ENCODE results near the gene HESX1. TPM values are rescaled to one million over a fixed set of nuclear protein-coding genes. Genes with fewer than 3 reads are reported as not detected.

Gene HESX1
- total and polyA plus RNA-seq, 2 of the 13 experiments (the other 11 are each of a cell fraction or from before 2014, with no cell fraction given), result 0.57 to 0.75 TPM

- TF ChIP-seq AGO2 (optimal IDR thresholded peaks at IDR 0.05; ENCODE audit: low read depth, low read length) (no peak), ZNF326 (CRISPR knock-in tag; IDR thresholded peaks at IDR 0.05; ENCODE audit: borderline replicate concordance) (no peak), GATAD2A (CRISPR knock-in tag; IDR thresholded peaks at IDR 0.05) (0 out of 2 replicates have a peak, but pooled peaks have one; percentile 10), ZNF180 (CRISPR knock-in tag; IDR thresholded peaks at IDR 0.05; ENCODE audit: borderline replicate concordance, low read depth) (0 out of 2 replicates have a peak, but pooled peaks have one; percentile 53), DRAP1 (CRISPR knock-in tag; IDR thresholded peaks at IDR 0.05) (peak; percentile 75), YEATS4 (CRISPR knock-in tag; IDR thresholded peaks at IDR 0.05; ENCODE audit: borderline replicate concordance) (peak; percentile 73), ZNF263 (CRISPR knock-in tag; IDR thresholded peaks at IDR 0.05) (peak; percentile 56; the same call in 1 of the 2 replicates), ZIK1 (CRISPR knock-in tag; IDR thresholded peaks at IDR 0.05; ENCODE audit: borderline replicate concordance, low read depth) (peak; percentile 51; the same call in 1 of the 2 replicates), FIP1L1 (IDR thresholded peaks at IDR 0.05; ENCODE audit: borderline replicate concordance, insufficient read depth, low read depth, low read length) (no peak), KLF11 (CRISPR knock-in tag; IDR thresholded peaks at IDR 0.05) (peak; percentile 68; the same call in 1 of the 2 replicates), ZNF747 (CRISPR knock-in tag; IDR thresholded peaks at IDR 0.05; ENCODE audit: borderline replicate concordance) (peak; percentile 70; the same call in 1 of the 2 replicates), IRF9 (CRISPR knock-in tag; IDR thresholded peaks at IDR 0.05; ENCODE audit: borderline replicate concordance) (peak; percentile 51; the same call in 1 of the 2 replicates), MXD4 (CRISPR knock-in tag; IDR thresholded peaks at IDR 0.05) (0 out of 2 replicates have a peak, but pooled peaks have one; percentile 74), ZBTB46 (CRISPR knock-in tag; IDR thresholded peaks at IDR 0.05; ENCODE audit: borderline replicate concordance) (no peak), ZNF225 (CRISPR knock-in tag; IDR thresholded peaks at IDR 0.05) (peak; percentile 16; the same call in 1 of the 2 replicates), POGK (CRISPR knock-in tag; conservative IDR thresholded peaks at IDR 0.05) (peak; percentile 75), ZBTB10 (CRISPR knock-in tag; IDR thresholded peaks at IDR 0.05; ENCODE audit: borderline replicate concordance) (no peak), TBL1XR1 (IDR thresholded peaks at IDR 0.05; ENCODE audit: borderline replicate concordance, low read length, partially characterized antibody) (no peak)
Measured at GRCh38 chr3:57227204-57227929, 27.6 kb upstream of the HESX1 start, which contains the start of gene APPL1 (continued).
